HG02759 (cell line): ENCODE measurements around the gene SPON1.
"Not testable (repeated sequence)": the region's sequence is repeated elsewhere in the genome, so short reads cannot be mapped to it uniquely, and the experiment has no call there.

Experiments
- ATAC-seq: cut with Tn5 transposase; IDR thresholded peaks from one replicate; pipeline ENCODE4 v1.9.1; 2021; ENCODE audit warnings: mild to moderate bottlenecking, moderate library complexity; ENCODE audit not compliant: unreplicated experiment

Gene SPON1

DNA sequence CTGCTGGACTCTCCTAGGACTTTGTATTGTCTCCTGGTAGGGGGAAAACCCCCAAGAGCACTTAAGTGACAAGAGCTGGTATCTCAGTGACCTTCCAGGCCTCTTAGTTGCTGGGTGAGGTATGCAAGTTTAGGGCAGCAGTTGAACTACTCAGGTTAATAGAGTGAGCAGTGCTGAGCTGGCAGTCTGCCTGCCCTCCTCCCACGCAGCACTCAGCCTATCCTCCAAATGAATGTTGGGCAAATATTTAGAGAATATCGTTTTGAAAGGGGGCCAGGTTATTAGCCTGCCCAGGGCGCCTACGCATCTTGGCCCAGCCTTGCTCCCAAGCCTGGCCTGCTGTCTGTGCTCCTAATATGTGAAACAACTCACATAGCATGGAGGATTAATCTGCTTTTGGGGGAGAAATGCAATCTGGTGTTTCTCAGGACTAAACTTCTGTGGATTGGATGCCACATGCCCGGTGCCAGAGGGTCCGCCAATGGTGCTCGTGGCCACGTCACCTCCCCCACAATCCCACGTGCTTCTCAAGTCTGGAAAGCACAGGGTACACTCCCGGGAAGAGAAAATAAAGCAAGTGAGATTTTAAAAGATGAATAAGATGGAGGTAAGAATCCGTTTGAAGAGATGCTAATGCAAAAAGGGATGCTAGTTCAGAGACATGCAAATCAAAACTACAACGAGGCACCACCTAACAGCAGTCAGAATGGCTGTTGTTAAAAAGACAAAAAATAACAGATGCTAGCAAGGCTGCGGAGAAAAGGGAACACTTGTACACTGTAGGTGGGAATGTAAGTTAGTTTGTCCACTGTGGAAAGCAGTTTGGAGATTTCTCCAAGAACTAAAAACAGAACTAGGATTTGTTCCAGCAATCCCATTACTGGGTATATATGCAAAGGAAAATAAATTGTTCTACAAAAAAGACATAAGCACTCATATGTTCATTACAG is 67.7 kb downstream of the SPON1 start:
- no peak for ATAC-seq

DNA sequence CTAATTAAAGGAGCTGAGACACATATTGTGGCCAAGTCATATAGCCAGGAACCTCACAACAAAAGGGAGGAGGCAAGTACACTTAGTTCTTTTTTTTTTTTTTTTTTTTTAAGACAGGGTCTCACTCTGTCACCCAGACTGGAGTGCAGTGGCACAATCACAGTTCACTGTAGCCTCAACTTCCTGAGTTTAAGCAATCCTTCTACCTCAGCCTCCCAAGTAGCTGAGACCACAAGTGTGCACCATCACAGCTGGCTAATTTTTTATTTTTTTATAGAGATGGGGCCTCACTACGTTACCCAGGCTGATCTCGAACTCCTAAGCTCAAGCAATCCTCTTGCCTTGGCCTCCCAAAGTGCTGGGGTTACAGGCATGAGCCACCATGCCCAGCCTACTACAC is 73.0 kb downstream of the SPON1 start:
- ATAC-seq = not testable (repeated sequence)

DNA sequence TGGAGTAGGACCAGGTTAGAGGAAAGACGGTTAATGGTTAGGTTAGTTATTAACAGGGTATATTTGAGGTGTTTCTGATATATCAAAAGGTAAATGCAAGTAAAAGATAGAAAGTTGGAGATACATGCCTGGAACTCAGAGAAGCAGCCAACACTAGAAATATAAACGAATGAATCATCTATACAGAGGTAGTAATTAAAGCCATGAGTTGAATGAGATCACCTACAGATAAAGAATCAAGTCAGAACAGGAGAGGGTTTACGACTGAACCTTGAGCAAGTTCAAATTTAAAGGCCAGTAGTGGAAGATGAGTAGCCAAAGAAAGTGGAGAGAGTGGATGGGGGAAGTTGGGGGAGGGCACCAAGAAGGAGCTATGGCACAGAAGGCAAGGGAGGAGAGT is 73.9 kb downstream of the SPON1 start:
- no peak for ATAC-seq

GRCh38 chr11:14041040-14041439 is 78.5 kb downstream of the SPON1 start:
- no peak for ATAC-seq

GRCh38 chr11:14041565-14041964 is 79.0 kb downstream of the SPON1 start:
- ATAC-seq = no peak

DNA sequence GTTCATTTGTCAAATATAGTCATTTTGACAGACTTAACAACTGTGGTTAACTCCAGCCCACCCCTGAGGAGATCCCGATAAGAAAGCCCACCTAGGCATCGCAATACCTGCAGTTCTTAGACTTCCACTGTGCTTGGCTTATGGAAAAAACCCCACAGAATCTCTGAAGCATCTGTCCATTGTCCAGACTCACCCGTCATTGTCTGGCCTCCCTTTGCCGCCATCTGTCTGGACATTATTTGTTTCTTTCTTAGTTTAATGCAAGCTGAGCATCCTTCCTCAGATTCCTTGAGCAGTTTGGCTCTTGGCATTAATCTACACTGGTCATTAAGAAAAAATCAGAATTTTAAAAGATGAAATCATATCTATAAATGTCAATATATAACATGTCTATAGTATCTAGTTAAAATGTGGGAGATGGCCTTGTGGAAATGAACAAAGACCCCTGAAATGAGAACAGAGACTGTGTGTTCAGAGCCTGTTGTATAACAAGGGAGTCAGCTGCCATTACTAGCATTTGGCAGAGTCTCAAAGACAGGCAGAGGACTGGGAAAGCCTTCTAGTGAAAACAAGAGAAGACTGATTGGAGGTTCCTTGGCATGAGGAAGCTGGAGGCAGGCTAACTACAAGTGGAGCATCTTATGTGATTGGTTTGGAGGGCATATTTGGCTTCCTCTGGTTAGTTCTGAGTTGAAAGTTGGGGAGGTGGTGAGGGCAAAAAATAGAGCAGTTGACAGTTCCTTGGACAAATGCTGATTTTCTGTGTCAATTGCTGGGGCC is 80.4 kb downstream of the SPON1 start:
- ATAC-seq = no peak

DNA sequence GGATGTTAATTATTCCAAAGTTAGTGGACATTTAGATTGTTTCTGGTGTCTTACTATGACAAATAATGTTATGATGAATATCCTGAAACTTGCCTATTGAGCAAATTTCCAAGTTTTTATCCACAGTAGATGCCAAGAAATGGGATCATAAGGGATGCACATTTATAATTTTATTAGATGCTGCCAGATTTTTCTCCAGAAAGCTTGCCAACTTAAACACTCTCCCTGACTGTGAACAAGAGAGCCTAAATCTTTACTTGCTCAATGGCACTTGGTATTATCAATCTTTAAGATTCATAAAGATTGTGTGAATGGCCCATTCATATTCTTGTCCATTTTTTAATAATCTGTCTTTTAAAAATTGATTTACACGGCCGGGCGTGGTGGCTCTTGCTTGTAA is 82.4 kb downstream of the SPON1 start:
- no peak for ATAC-seq

DNA sequence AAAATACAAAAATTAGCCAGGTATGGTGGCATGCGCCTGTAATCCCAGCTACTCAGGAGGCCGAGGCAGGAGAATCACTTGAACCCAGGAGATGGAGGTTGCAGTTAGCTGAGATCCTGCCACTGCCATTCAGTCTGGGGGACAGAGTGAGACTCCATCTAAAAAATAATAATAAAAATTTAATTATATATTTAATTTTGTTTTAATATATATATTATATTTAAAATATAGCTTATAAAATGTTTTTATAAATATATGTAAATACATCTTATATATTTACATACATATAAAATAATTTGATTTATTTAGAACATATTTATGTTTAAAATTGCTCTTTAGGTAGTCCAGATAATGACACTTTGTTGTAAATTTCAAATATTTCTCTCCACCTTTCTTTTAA is 82.9 kb downstream of the SPON1 start:
- no peak for ATAC-seq

GRCh38 chr11:14052198-14052597 is 89.7 kb downstream of the SPON1 start:
- no peak for ATAC-seq

- ATAC-seq = no peak
Observed at GRCh38 chr11:14054116-14055107, 91.9 kb downstream of the SPON1 start.

DNA sequence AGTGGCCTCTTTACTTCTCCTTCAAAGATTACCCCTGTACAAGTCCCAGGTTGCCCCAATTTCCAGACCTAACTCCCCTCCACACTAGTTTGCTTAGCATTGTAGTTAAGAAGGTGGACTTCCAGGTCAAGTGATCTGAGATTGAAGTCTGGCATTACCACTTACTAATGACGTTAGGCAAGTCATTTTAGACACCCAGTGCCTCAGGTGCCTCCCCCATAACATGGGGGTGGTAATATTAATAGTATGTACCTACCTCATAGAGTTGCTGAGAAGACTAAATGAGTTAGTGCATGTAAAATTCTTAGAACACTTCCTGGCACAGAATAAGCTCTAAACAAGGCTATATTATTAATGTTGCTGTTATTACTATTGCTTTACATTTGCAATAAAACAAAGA is 93.4 kb downstream of the SPON1 start:
- no peak for ATAC-seq

GRCh38 chr11:14058061-14058460 is 95.5 kb downstream of the SPON1 start:
- no peak for ATAC-seq

DNA sequence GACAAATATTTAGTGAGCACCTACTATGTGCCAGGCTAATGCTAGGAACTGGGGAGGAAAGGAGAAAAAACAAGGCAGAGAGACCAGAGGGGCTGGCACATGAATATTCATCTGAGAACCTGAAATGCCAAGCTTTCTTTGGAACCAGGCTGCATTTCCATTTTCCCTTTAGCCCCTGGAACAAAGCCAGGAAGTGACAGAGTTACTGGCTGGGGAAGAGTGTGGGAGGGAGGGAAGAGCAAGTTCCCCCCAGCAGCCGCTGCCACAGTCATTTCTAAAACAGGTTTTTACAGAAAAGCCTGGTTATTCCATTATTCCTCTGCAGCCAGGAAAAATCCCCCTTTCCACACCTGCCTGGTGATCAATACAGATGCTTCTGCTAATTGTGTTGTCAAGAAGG is 97.0 kb downstream of the SPON1 start:
- ATAC-seq = no peak

GRCh38 chr11:14061721-14062120 is 99.2 kb downstream of the SPON1 start:
- ATAC-seq = no peak

GRCh38 chr11:14065141-14065540 is 102.6 kb downstream of the SPON1 start:
- ATAC-seq = no peak

DNA sequence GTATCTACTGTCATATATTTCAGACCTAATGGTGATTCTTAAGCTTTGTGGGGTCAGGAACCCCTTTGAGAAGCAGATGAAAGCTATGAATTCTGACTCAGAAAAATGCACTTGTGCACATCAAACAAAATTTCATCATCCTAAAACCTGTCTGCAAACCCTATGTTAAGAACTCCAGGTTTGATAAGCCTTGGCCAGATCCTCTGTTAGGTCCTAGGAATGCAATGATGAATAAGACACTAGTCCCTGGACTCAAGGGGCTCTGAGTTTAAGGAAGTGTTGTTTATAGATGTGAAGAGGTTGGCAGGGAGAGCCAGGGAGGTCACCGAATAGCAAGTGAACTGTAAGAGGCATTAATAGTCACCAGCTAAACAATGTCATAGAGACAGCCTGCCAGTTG is 103.2 kb downstream of the SPON1 start:
- ATAC-seq = no peak

GRCh38 chr11:14067686-14068085 is 105.2 kb downstream of the SPON1 start:
- no peak for ATAC-seq

DNA sequence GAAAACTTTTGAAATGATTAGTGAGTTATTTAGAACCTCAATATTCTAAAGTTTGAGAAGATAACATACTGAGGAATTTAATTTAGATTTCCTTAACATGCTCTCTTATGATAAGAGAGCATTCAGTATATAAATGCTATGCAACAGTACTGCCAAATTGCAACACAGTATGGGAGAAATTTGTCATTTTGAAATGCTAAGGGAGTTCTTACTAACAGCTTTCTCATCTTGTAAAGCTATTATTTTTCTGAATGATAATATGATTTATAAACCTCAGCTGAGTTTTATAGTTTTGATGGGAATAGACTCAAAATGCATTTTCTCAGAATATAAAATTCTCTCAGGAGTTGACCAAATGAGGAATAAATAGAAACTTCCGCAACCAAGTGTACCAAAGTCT is 108.4 kb downstream of the SPON1 start:
- no peak for ATAC-seq

GRCh38 chr11:14073849-14074476 is 111.4 kb downstream of the SPON1 start:
- no peak for ATAC-seq
